Pericardium fibroblast (primary cell): ENCODE results near the gene RBM42. TPM values are rescaled to one million over a fixed set of nuclear protein-coding genes. Genes with fewer than 3 reads are reported as not detected.

Experiments used
- total RNA-seq: library from RNA; depleted of rRNA; stranded (reverse); fragments of >200 nt; gene quantifications from 2 replicates; pipeline ENCODE4 v1.2.3, GENCODE V29; 2015

RBM42 gene, protein sequence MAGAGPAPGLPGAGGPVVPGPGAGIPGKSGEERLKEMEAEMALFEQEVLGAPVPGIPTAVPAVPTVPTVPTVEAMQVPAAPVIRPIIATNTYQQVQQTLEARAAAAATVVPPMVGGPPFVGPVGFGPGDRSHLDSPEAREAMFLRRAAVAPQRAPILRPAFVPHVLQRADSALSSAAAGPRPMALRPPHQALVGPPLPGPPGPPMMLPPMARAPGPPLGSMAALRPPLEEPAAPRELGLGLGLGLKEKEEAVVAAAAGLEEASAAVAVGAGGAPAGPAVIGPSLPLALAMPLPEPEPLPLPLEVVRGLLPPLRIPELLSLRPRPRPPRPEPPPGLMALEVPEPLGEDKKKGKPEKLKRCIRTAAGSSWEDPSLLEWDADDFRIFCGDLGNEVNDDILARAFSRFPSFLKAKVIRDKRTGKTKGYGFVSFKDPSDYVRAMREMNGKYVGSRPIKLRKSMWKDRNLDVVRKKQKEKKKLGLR
- total RNA-seq, result 75.2 and 76.0 TPM in 2 replicates

GRCh38 chr19:35628565-35629331 lies at the start of gene RBM42:
Gene RBM42, plus strand, starts transcription at chr19:35629036. Its CDS starts 118 bp downstream, at chr19:35629154.

DNA sequence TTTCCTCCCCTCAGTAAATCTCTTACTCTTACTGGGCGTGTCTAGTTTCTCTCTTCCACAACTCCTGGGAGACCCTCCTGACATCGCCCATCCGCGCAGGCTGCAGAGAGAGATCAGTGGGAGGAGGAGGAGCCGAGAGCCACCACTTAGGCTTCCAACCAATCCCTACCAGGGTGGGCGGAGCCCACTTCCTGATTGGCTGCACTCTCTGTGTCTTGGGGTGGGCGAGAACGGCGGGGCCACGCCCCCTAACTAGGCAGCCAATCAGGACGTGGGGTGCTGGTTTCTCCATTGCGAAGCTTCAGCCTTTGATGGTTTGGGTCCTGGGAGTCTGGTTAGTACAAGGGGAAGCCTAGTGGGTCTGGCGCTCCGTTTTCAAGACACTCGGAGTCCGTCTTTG lies 43.0 kb upstream of the RBM42 start, which contains the start of gene PMIS2:
Gene PMIS2 (plus strand): TSS at position 326 of the 400 bp plus-strand sequence. CDS start 87 bp downstream, outside the sequence.

GRCh38 chr19:35612559-35613321 lies 16.1 kb upstream of the RBM42 start, which contains the start of gene HAUS5:
Gene HAUS5, plus strand, starts transcription at chr19:35612735. Its CDS starts 60 bp downstream, at chr19:35612795.

GRCh38 chr19:35641515-35642151 lies 12.8 kb downstream of the RBM42 start, which contains the start of gene ETV2:
Gene ETV2, plus strand, starts transcription at chr19:35641745. Its CDS starts 716 bp downstream, at chr19:35642461.

GRCh38 chr19:35648017-35648961 lies 19.5 kb downstream of the RBM42 start, which contains the start of gene COX6B1:
Gene COX6B1, plus strand, starts transcription at chr19:35648323. Its CDS starts 2,921 bp downstream, at chr19:35651244.

GRCh38 chr19:35666251-35666913 lies 37.5 kb downstream of the RBM42 start, which contains the start of gene UPK1A:
Gene UPK1A, plus strand, starts transcription at chr19:35666517. Its CDS starts 296 bp downstream, at chr19:35666813.

Other genes with a start within 250 kb of the RBM42 start
- gene FFAR2, start 180.8 kb upstream of the RBM42 start, total RNA-seq, result not detected in 2 replicates
- not detected in 2 replicates for gene KRTDAP, start 138.6 kb upstream of the RBM42 start, total RNA-seq
- gene DMKN, start 115.4 kb upstream of the RBM42 start, total RNA-seq, result 22.8 and 37.0 TPM in 2 replicates
- gene SBSN, start 100.7 kb upstream of the RBM42 start, total RNA-seq, result 0.82 and 11.0 TPM in 2 replicates
- not detected in 2 replicates for gene GAPDHS, start 95.6 kb upstream of the RBM42 start, total RNA-seq
- 106 and 108 TPM in 2 replicates for gene TMEM147, start 83.4 kb upstream of the RBM42 start, total RNA-seq
- not detected in 2 replicates for gene ATP4A, start 65.4 kb upstream of the RBM42 start, total RNA-seq
- not detected in 2 replicates for gene PMIS2, start 42.9 kb upstream of the RBM42 start, total RNA-seq
- gene HAUS5, start 16.3 kb upstream of the RBM42 start, total RNA-seq, result 6.2 and 7.6 TPM in 2 replicates
- 1.2 and 3.4 TPM in 2 replicates for gene ETV2, start 12.7 kb downstream of the RBM42 start, total RNA-seq
- gene COX6B1, start 19.3 kb downstream of the RBM42 start, total RNA-seq, result 325 and 420 TPM in 2 replicates
- not detected in 2 replicates for gene UPK1A, start 37.5 kb downstream of the RBM42 start, total RNA-seq
- gene ZBTB32, start 75.5 kb downstream of the RBM42 start, total RNA-seq, result not detected in 2 replicates
- gene KMT2B, start 89.0 kb downstream of the RBM42 start, total RNA-seq, result 13.9 and 17.9 TPM in 2 replicates
- gene IGFLR1, start 113.4 kb downstream of the RBM42 start, total RNA-seq, result 9.8 and 13.5 TPM in 2 replicates
- 11.0 and 18.2 TPM in 2 replicates for gene U2AF1L4, start 116.4 kb downstream of the RBM42 start, total RNA-seq
- 39.8 and 52.0 TPM in 2 replicates for gene PSENEN, start 116.6 kb downstream of the RBM42 start, total RNA-seq
- gene LIN37, start 119.5 kb downstream of the RBM42 start, total RNA-seq, result 11.7 and 13.5 TPM in 2 replicates
- 142 and 170 TPM in 2 replicates for gene HSPB6, start 128.0 kb downstream of the RBM42 start, total RNA-seq
- 5.8 and 7.5 TPM in 2 replicates for gene PROSER3, start 129.1 kb downstream of the RBM42 start, total RNA-seq
- 3.0 and 6.7 TPM in 2 replicates for gene ARHGAP33, start 146.5 kb downstream of the RBM42 start, total RNA-seq
- not detected in 2 replicates for gene PRODH2, start 183.8 kb downstream of the RBM42 start, total RNA-seq
- gene NPHS1, start 223.5 kb downstream of the RBM42 start, total RNA-seq, result not detected in 2 replicates
- 0.17 TPM in 1 of 2 replicates, not detected in the other for gene KIRREL2, start 227.9 kb downstream of the RBM42 start, total RNA-seq
- 8.9 and 27.8 TPM in 2 replicates for gene APLP1, start 239.5 kb downstream of the RBM42 start, total RNA-seq